ENCODE measurements around the gene PARD3. TPM values are rescaled to one million over a fixed set of nuclear protein-coding genes. Genes with fewer than 3 reads are reported as not detected.
"Not testable (repeated sequence)": the region's sequence is repeated elsewhere in the genome, so short reads cannot be mapped to it uniquely, and the experiment has no call there.

The PARD3 gene
- total RNA-seq, 2 donors from 2014 or later, result 31.6 to 41.6 TPM

DNA sequence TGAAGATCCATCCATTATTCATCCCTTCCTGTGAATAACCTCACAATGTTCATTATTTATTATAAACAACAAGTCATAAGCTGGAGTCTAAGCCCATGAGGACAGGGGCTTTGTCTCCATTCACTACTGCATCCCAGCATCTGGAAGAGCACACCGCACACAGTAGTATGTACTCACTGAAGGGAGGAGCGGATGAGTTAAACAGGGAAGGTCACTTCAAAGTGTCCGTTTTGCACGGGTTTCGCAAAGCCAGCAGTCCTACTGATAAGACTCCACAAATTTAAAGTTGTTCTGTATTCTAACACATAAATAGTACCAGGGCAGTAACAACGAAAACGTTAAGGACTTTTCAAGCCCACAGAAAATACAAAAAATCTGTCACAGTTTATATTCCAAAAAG lies 167.9 kb downstream of the PARD3 start:
- TF ChIP-seq, protein P1, sequence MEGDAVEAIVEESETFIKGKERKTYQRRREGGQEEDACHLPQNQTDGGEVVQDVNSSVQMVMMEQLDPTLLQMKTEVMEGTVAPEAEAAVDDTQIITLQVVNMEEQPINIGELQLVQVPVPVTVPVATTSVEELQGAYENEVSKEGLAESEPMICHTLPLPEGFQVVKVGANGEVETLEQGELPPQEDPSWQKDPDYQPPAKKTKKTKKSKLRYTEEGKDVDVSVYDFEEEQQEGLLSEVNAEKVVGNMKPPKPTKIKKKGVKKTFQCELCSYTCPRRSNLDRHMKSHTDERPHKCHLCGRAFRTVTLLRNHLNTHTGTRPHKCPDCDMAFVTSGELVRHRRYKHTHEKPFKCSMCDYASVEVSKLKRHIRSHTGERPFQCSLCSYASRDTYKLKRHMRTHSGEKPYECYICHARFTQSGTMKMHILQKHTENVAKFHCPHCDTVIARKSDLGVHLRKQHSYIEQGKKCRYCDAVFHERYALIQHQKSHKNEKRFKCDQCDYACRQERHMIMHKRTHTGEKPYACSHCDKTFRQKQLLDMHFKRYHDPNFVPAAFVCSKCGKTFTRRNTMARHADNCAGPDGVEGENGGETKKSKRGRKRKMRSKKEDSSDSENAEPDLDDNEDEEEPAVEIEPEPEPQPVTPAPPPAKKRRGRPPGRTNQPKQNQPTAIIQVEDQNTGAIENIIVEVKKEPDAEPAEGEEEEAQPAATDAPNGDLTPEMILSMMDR (IDR thresholded peaks at IDR 0.05), result no peak
- DNase-seq (ENCODE audit: low spot score), result no peak
- no peaks in the 10 kb centered on the region for H3K9me3 ChIP-seq
- H3K4me1 ChIP-seq, result peaks cover 0 to 40% of the 10 kb centered on the region in 2 donors
- H3K36me3 ChIP-seq, result no peaks in the 10 kb centered on the region
- no peak overlapping the region for H3K27ac ChIP-seq
- no peak overlapping the region for H3K4me3 ChIP-seq
- H3K27me3 ChIP-seq, result no peaks in the 10 kb centered on the region

DNA sequence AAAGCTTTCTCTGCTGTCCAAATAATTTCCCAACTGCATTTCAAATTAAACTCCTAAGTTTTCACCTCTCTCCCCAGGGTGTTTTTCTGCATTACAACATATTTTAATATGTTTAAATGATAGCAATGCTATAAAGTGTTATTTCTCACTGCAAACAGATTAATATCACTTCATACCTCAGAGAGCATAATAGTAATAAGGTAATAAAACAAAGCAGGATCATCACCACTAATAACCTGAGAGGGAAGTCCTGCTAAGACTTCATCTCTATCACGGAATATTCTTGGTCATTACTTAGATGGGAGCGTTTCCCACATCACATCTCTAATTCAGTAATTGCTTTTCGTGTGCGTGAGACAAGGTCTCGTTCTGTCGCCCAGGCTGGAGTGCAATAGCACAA lies 168.8 kb downstream of the PARD3 start:
- H3K27me3 ChIP-seq, result no peaks in the 10 kb centered on the region
- peaks cover 0 to 32% of the 10 kb centered on the region in 2 donors for H3K4me1 ChIP-seq
- TF ChIP-seq, protein P1 (IDR thresholded peaks at IDR 0.05), result no peak
- H3K9me3 ChIP-seq, result no peaks in the 10 kb centered on the region
- H3K4me3 ChIP-seq, result no peak overlapping the region
- H3K36me3 ChIP-seq, result no peaks in the 10 kb centered on the region
- DNase-seq (ENCODE audit: low spot score), result no peak
- no peak overlapping the region for H3K27ac ChIP-seq

- DNase-seq (ENCODE audit: low spot score); H3K9me3 ChIP-seq; H3K4me3 ChIP-seq; H3K27ac ChIP-seq; H3K36me3 ChIP-seq; H3K27me3 ChIP-seq: not testable (repeated sequence)
- H3K4me1 ChIP-seq, result peaks cover 0 to 27% of the 10 kb centered on the region in 2 donors
These were observed 170.3 kb downstream of the PARD3 start for GRCh38 chr10:34644815-34645214.

DNA sequence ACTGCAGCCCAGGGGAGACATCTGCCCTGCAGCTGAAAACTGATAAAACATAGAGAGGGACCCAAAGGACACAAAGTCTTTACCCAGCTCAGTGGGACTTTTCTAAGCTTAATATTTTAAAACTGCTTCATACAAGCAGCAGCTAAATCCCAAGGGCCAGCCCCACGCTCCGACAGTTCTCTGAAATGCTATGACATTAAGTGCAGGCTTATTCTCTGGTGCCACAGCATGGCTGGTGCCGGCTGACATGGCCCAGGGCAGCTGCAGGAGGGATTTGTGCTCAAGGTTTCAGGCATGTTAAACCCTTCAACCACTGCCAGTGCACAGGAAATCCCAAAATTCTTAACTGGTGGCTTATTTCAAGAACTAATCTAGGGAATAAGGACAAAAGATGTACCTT lies 170.9 kb downstream of the PARD3 start:
- no peaks in the 10 kb centered on the region for H3K36me3 ChIP-seq
- no peak overlapping the region for H3K4me3 ChIP-seq
- no peak overlapping the region for H3K27ac ChIP-seq
- no peak for DNase-seq (ENCODE audit: low spot score)
- TF ChIP-seq, protein P1 (IDR thresholded peaks at IDR 0.05), result no peak
- no peaks in the 10 kb centered on the region for H3K9me3 ChIP-seq
- peaks cover 0 to 27% of the 10 kb centered on the region in 2 donors for H3K4me1 ChIP-seq
- no peaks in the 10 kb centered on the region for H3K27me3 ChIP-seq

DNA sequence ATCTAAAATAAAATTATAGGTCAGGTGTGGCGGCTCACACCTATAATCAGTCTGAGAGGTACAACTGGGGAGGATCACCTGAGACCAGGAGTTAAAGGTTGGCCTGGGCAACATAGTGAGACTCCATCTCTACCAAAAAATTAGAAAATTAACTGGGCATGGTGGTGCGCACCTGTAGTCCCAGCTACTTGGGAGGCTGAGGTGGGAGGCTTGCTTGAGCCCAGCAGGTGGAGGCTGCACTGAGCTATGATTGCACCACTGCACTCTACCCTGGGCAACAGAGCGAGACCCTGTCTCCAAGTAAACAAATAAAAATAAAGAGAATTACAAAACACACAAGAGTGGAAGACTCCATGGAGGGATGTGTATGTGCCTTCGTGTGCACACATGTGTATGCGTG lies 171.5 kb downstream of the PARD3 start:
- no peak overlapping the region for H3K4me3 ChIP-seq
- no peaks in the 10 kb centered on the region for H3K9me3 ChIP-seq
- TF ChIP-seq, protein P1 (IDR thresholded peaks at IDR 0.05), result no peak
- no peaks in the 10 kb centered on the region for H3K36me3 ChIP-seq
- no peaks in the 10 kb centered on the region for H3K27me3 ChIP-seq
- DNase-seq (ENCODE audit: low spot score), result no peak
- H3K4me1 ChIP-seq, result peaks cover 0 to 29% of the 10 kb centered on the region in 2 donors
- no peak overlapping the region for H3K27ac ChIP-seq

DNA sequence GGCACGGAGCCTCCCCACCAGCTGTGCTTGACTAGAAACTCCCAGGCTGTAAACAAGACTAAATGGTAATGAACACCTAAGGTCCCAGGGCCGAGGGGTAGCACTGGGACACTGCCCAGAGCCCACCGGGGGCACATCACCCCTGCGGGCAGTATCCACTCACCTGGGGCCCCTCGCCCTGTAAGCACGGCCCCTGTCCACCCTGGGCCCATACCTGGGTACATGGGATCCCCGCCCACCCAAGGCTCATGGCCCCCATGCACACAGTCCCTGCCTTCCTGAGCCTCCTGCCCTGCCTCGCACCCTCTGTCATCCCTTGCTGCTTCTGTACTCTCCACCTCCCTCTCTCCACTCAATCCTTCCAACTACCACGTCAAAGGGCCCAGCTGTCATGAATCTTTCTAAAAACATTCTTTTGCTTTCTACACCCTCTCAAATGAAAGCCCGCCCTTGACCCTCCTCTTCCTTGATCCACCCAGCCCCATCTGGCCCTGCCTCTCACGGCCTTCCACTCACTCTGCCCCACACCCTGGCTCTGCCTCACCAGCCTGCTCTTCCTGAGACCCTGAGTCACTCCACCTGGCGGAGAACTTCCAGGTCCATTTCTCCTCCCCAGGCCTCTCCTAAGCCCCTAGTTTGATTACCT lies 173.1 kb downstream of the PARD3 start:
- H3K27me3 ChIP-seq, result no peaks in the 10 kb centered on the region
- H3K4me3 ChIP-seq, result no peak overlapping the region
- TF ChIP-seq, protein P1 (IDR thresholded peaks at IDR 0.05), result no peak
- H3K9me3 ChIP-seq, result no peaks in the 10 kb centered on the region
- no peak overlapping the region for H3K27ac ChIP-seq
- H3K4me1 ChIP-seq, result peaks cover 0 to 36% of the 10 kb centered on the region in 2 donors
- no peaks in the 10 kb centered on the region for H3K36me3 ChIP-seq
- DNase-seq (ENCODE audit: low spot score), result no peak
